Choroid plexus epithelial cell (primary cell): Measurements from ENCODE around the gene FRMD4A.
A peak's percentile ranks its signal among the peaks of the same experiment; 100 is the strongest.

Source experiments
- DNase-seq: peaks from one replicate; pipeline ENCODE4 v3.0.0-alpha.2; 2010; ENCODE audit warnings: low read depth
- H3K4me3 ChIP-seq: 2 replicates; pipeline ENCODE4 v1.5.1; 2011; ENCODE audit warnings: low read depth, mild to moderate bottlenecking, control low read depth, low read length, moderate library complexity
- CTCF ChIP-seq: conservative IDR thresholded peaks from 2 replicates; pipeline ENCODE4 v1.5.1; 2011; ENCODE audit warnings: low read depth, mild to moderate bottlenecking, control low read depth, inconsistent platforms, low read length, moderate library complexity

The FRMD4A gene

GRCh38 chr10:13649844-13650520 is 680.7 kb downstream of the FRMD4A start:
- no peak for DNase-seq
- TF ChIP-seq CTCF, result no peak
- H3K4me3 ChIP-seq, result no peak overlapping the region

GRCh38 chr10:13648425-13648824 is 682.3 kb downstream of the FRMD4A start:
- no peak for DNase-seq
- TF ChIP-seq CTCF, result no peak

GRCh38 chr10:13644866-13645265 is 685.9 kb downstream of the FRMD4A start:
- H3K4me3 ChIP-seq, result no peak overlapping the region
- DNase-seq, result no peak
- no peak for TF ChIP-seq CTCF

More at GRCh38 chr10:13648425-13648824, 682.3 kb downstream of the FRMD4A start:
- H3K4me3 ChIP-seq, result no peak overlapping the region

GRCh38 chr10:13643016-13643415 is 687.7 kb downstream of the FRMD4A start:
- DNase-seq, result no peak
- H3K4me3 ChIP-seq, result no peak overlapping the region
- no peak for TF ChIP-seq CTCF

GRCh38 chr10:13642293-13642692 is 688.4 kb downstream of the FRMD4A start:
- no peak for TF ChIP-seq CTCF
- no peak overlapping the region for H3K4me3 ChIP-seq
- no peak for DNase-seq

- TF ChIP-seq CTCF, result no peak
- H3K4me3 ChIP-seq, result no peak overlapping the region
- DNase-seq, result no peak
Measured at GRCh38 chr10:13637894-13638293, 692.8 kb downstream of the FRMD4A start.

GRCh38 chr10:13637303-13637856 is 693.3 kb downstream of the FRMD4A start:
- no peak for TF ChIP-seq CTCF
- DNase-seq, result peak; percentile 25
- no peak overlapping the region for H3K4me3 ChIP-seq
